Measurements from ENCODE around the gene HM13. TPM values are rescaled to one million over a fixed set of nuclear protein-coding genes. Genes with fewer than 3 reads are reported as not detected.

Gene HM13
- total and polyA plus RNA-seq, 2 of the 13 experiments (the other 11 are each of a cell fraction or from before 2014, with no cell fraction given), result 118 to 243 TPM

DNA sequence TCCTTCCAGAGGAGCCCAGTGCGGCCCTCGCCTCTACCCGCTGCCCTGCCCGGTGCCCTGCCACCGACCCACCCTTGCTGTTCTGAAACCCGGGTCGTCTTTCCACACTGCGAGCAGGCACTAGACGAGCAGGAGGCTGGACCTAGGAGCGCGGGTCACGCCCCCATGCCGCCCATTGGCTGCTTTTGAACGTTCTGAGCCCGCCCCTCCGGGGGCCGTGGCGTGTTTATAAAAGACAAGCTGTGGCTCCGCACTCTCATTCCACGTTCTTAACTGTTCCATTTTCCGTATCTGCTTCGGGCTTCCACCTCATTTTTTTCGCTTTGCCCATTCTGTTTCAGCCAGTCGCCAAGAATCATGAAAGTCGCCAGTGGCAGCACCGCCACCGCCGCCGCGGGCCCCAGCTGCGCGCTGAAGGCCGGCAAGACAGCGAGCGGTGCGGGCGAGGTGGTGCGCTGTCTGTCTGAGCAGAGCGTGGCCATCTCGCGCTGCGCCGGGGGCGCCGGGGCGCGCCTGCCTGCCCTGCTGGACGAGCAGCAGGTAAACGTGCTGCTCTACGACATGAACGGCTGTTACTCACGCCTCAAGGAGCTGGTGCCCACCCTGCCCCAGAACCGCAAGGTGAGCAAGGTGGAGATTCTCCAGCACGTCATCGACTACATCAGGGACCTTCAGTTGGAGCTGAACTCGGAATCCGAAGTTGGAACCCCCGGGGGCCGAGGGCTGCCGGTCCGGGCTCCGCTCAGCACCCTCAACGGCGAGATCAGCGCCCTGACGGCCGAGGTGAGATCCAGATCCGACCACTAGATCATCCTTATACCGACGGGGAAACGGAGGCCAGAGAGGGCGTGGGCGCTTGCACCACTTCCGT is 91.0 kb downstream of the HM13 start, which contains the start of gene ID1:
Gene ID1 (plus strand): TSS at position 259 of the 871 bp plus-strand sequence. CDS start 99 bp downstream, at position 358.
- peak within 1 kb of the TSS; percentile 98 for H3K27ac ChIP-seq (ENCODE audit: extremely low read length, insufficient read depth, low read length)
- TF ChIP-seq BORCS8-MEF2B (CRISPR knock-in tag; IDR thresholded peaks at IDR 0.05) (peak; percentile 99), AFF4 (CRISPR knock-in tag; IDR thresholded peaks at IDR 0.05) (peak; percentile 100), U2AF2 (IDR thresholded peaks at IDR 0.05; ENCODE audit: low read depth, low read length) (peak; percentile 65; the same call in 1 of the 2 replicates), GZF1 (CRISPR knock-in tag; IDR thresholded peaks at IDR 0.05) (peak; percentile 86; the same call in 1 of the 2 replicates), MEF2D (CRISPR knock-in tag; IDR thresholded peaks at IDR 0.05) (peak; percentile 52), TFAP4 (IDR thresholded peaks at IDR 0.05; ENCODE audit: borderline replicate concordance, low read depth) (peak; percentile 88), ELF3 (CRISPR knock-in tag; IDR thresholded peaks at IDR 0.05) (peak; percentile 91), DDIT3 (CRISPR knock-in tag; IDR thresholded peaks at IDR 0.05) (peak; percentile 80; the same call in 1 of the 2 replicates), SRSF9 (IDR thresholded peaks at IDR 0.05; ENCODE audit: borderline replicate concordance, insufficient read depth, low read depth, low read length, poor library complexity, severe bottlenecking) (no peak), TSC22D2 (CRISPR knock-in tag; IDR thresholded peaks at IDR 0.05; ENCODE audit: borderline replicate concordance) (peak; percentile 97), ZNF580 (CRISPR knock-in tag; IDR thresholded peaks at IDR 0.05; ENCODE audit: borderline replicate concordance, low read depth) (peak; percentile 73; the same call in 1 of the 2 replicates), NCOR1 (IDR thresholded peaks at IDR 0.05; ENCODE audit: borderline replicate concordance, low read length) (no peak; the same call in 1 of the 2 replicates), ZEB1 (IDR thresholded peaks at IDR 0.05; ENCODE audit: insufficient replicate concordance, low read depth) (no peak), ZNF460 (CRISPR knock-in tag; IDR thresholded peaks at IDR 0.05; ENCODE audit: borderline replicate concordance) (no peak; the same call in 1 of the 2 replicates)
- TF ChIP-seq, protein P1, sequence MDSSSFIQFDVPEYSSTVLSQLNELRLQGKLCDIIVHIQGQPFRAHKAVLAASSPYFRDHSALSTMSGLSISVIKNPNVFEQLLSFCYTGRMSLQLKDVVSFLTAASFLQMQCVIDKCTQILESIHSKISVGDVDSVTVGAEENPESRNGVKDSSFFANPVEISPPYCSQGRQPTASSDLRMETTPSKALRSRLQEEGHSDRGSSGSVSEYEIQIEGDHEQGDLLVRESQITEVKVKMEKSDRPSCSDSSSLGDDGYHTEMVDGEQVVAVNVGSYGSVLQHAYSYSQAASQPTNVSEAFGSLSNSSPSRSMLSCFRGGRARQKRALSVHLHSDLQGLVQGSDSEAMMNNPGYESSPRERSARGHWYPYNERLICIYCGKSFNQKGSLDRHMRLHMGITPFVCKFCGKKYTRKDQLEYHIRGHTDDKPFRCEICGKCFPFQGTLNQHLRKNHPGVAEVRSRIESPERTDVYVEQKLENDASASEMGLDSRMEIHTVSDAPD (CRISPR knock-in tag; IDR thresholded peaks at IDR 0.05), result peak; percentile 18; the same call in 1 of the 2 replicates

More for the DNA sequence above, 91.0 kb downstream of the HM13 start, which contains the start of gene ID1:
- CTCF ChIA-PET (ENCODE audit: low intra/inter-chr PET ratio, low total read pairs), result no interaction called here
- Histone ChIP-seq H3K36me3 (replicated peaks in 1 of 2; ENCODE audit: control insufficient read depth in 1 of 2, insufficient read depth in 2 of 2, low read length in 2 of 2) (peaks cover 0 to 5% of the 10 kb centered on the region in 2 experiments; a peak in 4 of 5 replicates), H3K79me2 (ENCODE audit: insufficient read depth, low read length) (peaks cover 44% of the 10 kb centered on the region), H3K4me2 (ENCODE audit: low read depth, low read length) (peak within 1 kb of the TSS; percentile 94), H3K9me3 (ENCODE audit: low read length) (no peaks in the 10 kb centered on the region), H3K4me3 (replicated peaks in 1 of 3; ENCODE audit: insufficient read depth in 1 of 3, low read depth in 2 of 3, low read length in 3 of 3) (peak within 1 kb of the TSS; percentile 81 to 99 (median 95)), H3K27me3 (ENCODE audit: control insufficient read depth in 1 of 2, insufficient read depth in 2 of 2, low read length in 2 of 2) (no peaks in the 10 kb centered on the region; a peak in 1 of 5 replicates), H4K20me1 (ENCODE audit: insufficient read depth, low read length) (peaks cover 19% of the 10 kb centered on the region), H3K4me1 (ENCODE audit: insufficient read depth, low read length) (peaks cover 53% of the 10 kb centered on the region), H2AFZ (ENCODE audit: low read length) (no peak within 1 kb of the TSS), H3K9ac (ENCODE audit: insufficient read depth, low read depth, low read length) (peak within 1 kb of the TSS; percentile 99)
- WGBS (ENCODE audit: low lambda C conversion rate), result under 1% methylated on average over 57 of the region's 74 CpGs
- intact Hi-C loops (cut with micrococcal nuclease; ENCODE audit: unreplicated experiment), result loop anchor here (5.0 kb wide), 1 partner anchor 117 kb away; the partner anchor contains the start of gene BCL2L1
- POLR2A ChIA-PET, result interaction anchor here (0.9 to 13.6 kb wide), 25 partner anchors 7 to 274 kb away, joined by 3 to 1427 read pairs (median 14); partner anchors contain the start of genes BCL2L1 and TPX2
- FAIRE-seq, result peak; percentile 89
- DNase-seq (ENCODE audit: low spot score), result peak; percentile 99
- in situ Hi-C loops (cut with HindIII; ENCODE audit: extremely low pct_ligation_motif_present, low pct_unique_long_range_greater_than_20kb), result no loop called here
- BruUV-seq (replicated peaks), result TSS peak; percentile 96
- ATAC-seq, result peak; percentile 58

Measured in HepG2 (cell line).